Activated naive CD8-positive, alpha-beta T cell treated with anti-CD3 and anti-CD28 coated beads, Interleukin-2, amount 10 ng/mL, durations not matched to agents 7 days and 5 days (primary cell): ENCODE measurements around the gene RAB6B. TPM values are rescaled to one million over a fixed set of nuclear protein-coding genes. Genes with fewer than 3 reads are reported as not detected.
"Not testable (repeated sequence)": the region's sequence is repeated elsewhere in the genome, so short reads cannot be mapped to it uniquely, and the experiment has no call there.

Source experiments
- ATAC-seq: fragments of 150-1000 bp; cut with Tn5 transposase; one replicate; pipeline ENCODE4 v1.10.0; 2021; ENCODE audit warnings: low read depth, moderate library complexity
- POLR2A ChIA-PET: fragments of 350-600 bp; sonication (Branson Sonifier 250); formaldehyde crosslinking; loops from one replicate; lab custom pipeline; 2021; ENCODE audit warnings: antibody characterized with exemption; lab: Charles Lee
- DNase-seq: peaks from one replicate; pipeline ENCODE4 v3.0.0; 2021
- H3K27ac Mint-ChIP-seq: one replicate; pipeline ENCODE4 v1.8.0; 2022; ENCODE audit warnings: mild to moderate bottlenecking, mixed read lengths
- H3K27me3 Mint-ChIP-seq: one replicate; pipeline ENCODE4 v1.8.0; 2022; ENCODE audit warnings: mild to moderate bottlenecking, moderate library complexity, mixed read lengths
- H3K36me3 Mint-ChIP-seq: one replicate; pipeline ENCODE4 v1.8.0; 2021; ENCODE audit warnings: mild to moderate bottlenecking, mixed read lengths
- H3K4me1 Mint-ChIP-seq: one replicate; pipeline ENCODE4 v1.8.0; 2021; ENCODE audit warnings: mixed read lengths
- H3K4me3 Mint-ChIP-seq: one replicate; pipeline ENCODE4 v1.8.0; 2022; ENCODE audit warnings: mild to moderate bottlenecking, moderate library complexity, mixed read lengths
- H3K9me3 Mint-ChIP-seq: one replicate; pipeline ENCODE4 v1.8.0; 2021; ENCODE audit warnings: mixed read lengths
- total RNA-seq, 2 experiments: library from RNA; stranded (reverse); gene quantifications; one replicate each; pipeline ENCODE4 v1.2.3, GENCODE V29; 2021

The RAB6B gene
- total RNA-seq, 2 experiments from 2014 or later = 0.39 to 0.40 TPM

- ATAC-seq = no peak
- peaks cover 14% of the 10 kb centered on the region for H3K9me3 Mint-ChIP-seq
- no peak overlapping the region for H3K27ac Mint-ChIP-seq
- H3K4me3 Mint-ChIP-seq = no peak overlapping the region
- peaks cover 5% of the 10 kb centered on the region for H3K27me3 Mint-ChIP-seq
- POLR2A ChIA-PET = no interaction called here
- H3K4me1 Mint-ChIP-seq = no peaks in the 10 kb centered on the region
- no peaks in the 10 kb centered on the region for H3K36me3 Mint-ChIP-seq
- no peak for DNase-seq
These were observed 107.7 kb downstream of the RAB6B start for GRCh38 chr3:133788024-133788423.

GRCh38 chr3:133783762-133784161 lies 111.9 kb downstream of the RAB6B start:
- DNase-seq (no peak), ATAC-seq (no peak)
- no peaks in the 10 kb centered on the region for H3K9me3 Mint-ChIP-seq
- H3K27ac Mint-ChIP-seq = no peak overlapping the region
- POLR2A ChIA-PET = no interaction called here
- H3K36me3 Mint-ChIP-seq = no peaks in the 10 kb centered on the region
- peaks cover 14% of the 10 kb centered on the region for H3K27me3 Mint-ChIP-seq
- no peaks in the 10 kb centered on the region for H3K4me1 Mint-ChIP-seq
- no peak overlapping the region for H3K4me3 Mint-ChIP-seq

DNA sequence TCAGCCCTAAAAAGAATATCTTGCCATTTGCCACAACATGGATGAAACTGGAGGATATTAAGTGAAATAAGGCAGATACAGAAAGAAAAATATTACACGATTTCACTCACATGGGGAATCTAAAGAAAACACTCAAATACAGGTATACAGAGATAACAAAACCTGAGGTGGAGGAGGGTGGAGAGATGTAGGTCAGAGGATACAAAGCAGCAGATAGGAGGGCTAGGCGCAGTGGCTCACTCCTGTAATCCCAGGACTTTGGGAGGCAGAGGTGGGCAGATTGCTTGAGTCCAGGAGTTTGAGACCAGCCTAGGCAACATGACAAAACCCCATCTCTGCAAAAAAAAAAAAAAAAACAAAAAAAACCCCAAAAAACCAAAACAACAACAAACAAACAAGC lies 113.2 kb downstream of the RAB6B start:
- H3K4me3 Mint-ChIP-seq = no peak overlapping the region
- POLR2A ChIA-PET = no interaction called here
- ATAC-seq (no peak), DNase-seq (no peak)
- H3K27ac Mint-ChIP-seq = no peak overlapping the region
- peaks cover 15% of the 10 kb centered on the region for H3K27me3 Mint-ChIP-seq
- H3K9me3 Mint-ChIP-seq = no peaks in the 10 kb centered on the region
- H3K36me3 Mint-ChIP-seq = no peaks in the 10 kb centered on the region
- no peaks in the 10 kb centered on the region for H3K4me1 Mint-ChIP-seq

- Mint-ChIP-seq H3K36me3 (no peaks in the 10 kb centered on the region), H3K27ac (no peak overlapping the region), H3K9me3 (no peaks in the 10 kb centered on the region), H3K4me1 (no peaks in the 10 kb centered on the region), H3K4me3 (no peak overlapping the region), H3K27me3 (peaks cover 15% of the 10 kb centered on the region)
- DNase-seq (no peak), ATAC-seq (no peak)
- POLR2A ChIA-PET = no interaction called here
These were observed 114.1 kb downstream of the RAB6B start for GRCh38 chr3:133781570-133781969.

- H3K27ac Mint-ChIP-seq, H3K36me3 Mint-ChIP-seq, H3K9me3 Mint-ChIP-seq, H3K4me1 Mint-ChIP-seq, H3K4me3 Mint-ChIP-seq, POLR2A ChIA-PET, ATAC-seq, DNase-seq: not testable (repeated sequence)
- peaks cover 15% of the 10 kb centered on the region for H3K27me3 Mint-ChIP-seq
These were observed 114.9 kb downstream of the RAB6B start for GRCh38 chr3:133780756-133781155.

- H3K27ac Mint-ChIP-seq = no peak overlapping the region
- DNase-seq = no peak
- POLR2A ChIA-PET = no interaction called here
- H3K27me3 Mint-ChIP-seq = peaks cover 15% of the 10 kb centered on the region
- H3K9me3 Mint-ChIP-seq = no peaks in the 10 kb centered on the region
- H3K4me3 Mint-ChIP-seq = no peak overlapping the region
- no peaks in the 10 kb centered on the region for H3K36me3 Mint-ChIP-seq
- H3K4me1 Mint-ChIP-seq = no peaks in the 10 kb centered on the region
- no peak for ATAC-seq
These were observed 116.0 kb downstream of the RAB6B start for GRCh38 chr3:133779626-133780203.

DNA sequence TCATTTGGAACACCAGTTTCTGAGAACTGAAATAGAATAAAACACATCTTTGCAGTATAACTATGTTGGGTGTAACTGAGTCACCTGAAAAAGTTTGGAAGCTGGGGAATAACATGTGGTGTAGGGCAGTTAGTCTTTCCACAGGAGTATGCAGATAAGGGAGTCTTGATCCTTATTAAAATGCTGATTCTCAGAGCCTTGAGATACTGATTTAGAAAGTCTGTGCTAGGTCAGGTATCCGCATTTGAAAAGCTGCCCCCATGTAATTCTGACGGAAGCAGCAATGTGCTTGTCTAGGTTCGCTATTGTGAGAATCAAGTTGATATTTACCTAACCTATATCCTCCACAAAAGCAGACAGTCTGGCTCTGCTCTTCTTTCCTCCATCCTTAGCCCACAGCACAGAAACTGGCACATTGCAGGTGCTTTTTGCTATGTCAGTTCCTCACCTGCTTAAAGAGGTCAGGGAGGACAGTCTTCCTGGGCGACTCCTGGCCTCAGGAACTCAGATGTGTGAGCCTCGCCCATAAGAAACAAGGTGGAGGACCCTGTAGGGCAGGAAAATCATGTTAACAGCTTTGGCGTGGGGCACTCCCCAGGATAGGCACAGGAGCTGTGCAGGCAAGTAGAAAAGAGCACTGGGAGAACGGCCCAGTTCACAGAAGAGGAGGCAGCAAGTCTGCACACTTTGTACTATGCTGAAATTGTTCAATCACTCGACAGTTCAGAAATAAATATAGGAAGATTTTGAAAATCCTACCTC lies 117.7 kb downstream of the RAB6B start:
- no peaks in the 10 kb centered on the region for H3K9me3 Mint-ChIP-seq
- no peak overlapping the region for H3K4me3 Mint-ChIP-seq
- no peak for ATAC-seq
- peaks cover 15% of the 10 kb centered on the region for H3K27me3 Mint-ChIP-seq
- H3K27ac Mint-ChIP-seq = no peak overlapping the region
- H3K4me1 Mint-ChIP-seq = no peaks in the 10 kb centered on the region
- no peaks in the 10 kb centered on the region for H3K36me3 Mint-ChIP-seq
- DNase-seq = no peak
- POLR2A ChIA-PET = no interaction called here

GRCh38 chr3:133776794-133777438 lies 118.8 kb downstream of the RAB6B start:
- peaks cover 7% of the 10 kb centered on the region for H3K27me3 Mint-ChIP-seq

GRCh38 chr3:133775835-133776234 lies 119.8 kb downstream of the RAB6B start:
- H3K4me3 Mint-ChIP-seq = no peak overlapping the region
- no peak for DNase-seq
- no peak overlapping the region for H3K27ac Mint-ChIP-seq
- H3K27me3 Mint-ChIP-seq = peaks cover 3% of the 10 kb centered on the region
- POLR2A ChIA-PET = no interaction called here
- no peak for ATAC-seq
- H3K36me3 Mint-ChIP-seq = no peaks in the 10 kb centered on the region
- H3K4me1 Mint-ChIP-seq = no peaks in the 10 kb centered on the region
- no peaks in the 10 kb centered on the region for H3K9me3 Mint-ChIP-seq

More at GRCh38 chr3:133776794-133777438, 118.8 kb downstream of the RAB6B start:
- Mint-ChIP-seq H3K9me3 (no peaks in the 10 kb centered on the region), H3K36me3 (no peaks in the 10 kb centered on the region), H3K4me1 (no peaks in the 10 kb centered on the region), H3K4me3 (no peak overlapping the region), H3K27ac (no peak overlapping the region)
- no peak for ATAC-seq
- DNase-seq = no peak
- POLR2A ChIA-PET = no interaction called here

- Mint-ChIP-seq H3K4me1 (no peaks in the 10 kb centered on the region), H3K27ac (no peak overlapping the region), H3K4me3 (no peak overlapping the region), H3K9me3 (no peaks in the 10 kb centered on the region), H3K36me3 (no peaks in the 10 kb centered on the region), H3K27me3 (peaks cover 4% of the 10 kb centered on the region)
- DNase-seq = no peak
- no peak for ATAC-seq
- POLR2A ChIA-PET = no interaction called here
These were observed 120.4 kb downstream of the RAB6B start for GRCh38 chr3:133775309-133775708.

Other genes with a start within 250 kb of the RAB6B start
- gene TOPBP1, start 233.9 kb downstream of the RAB6B start, total RNA-seq = 10 to 100 TPM; 82.0 to 84.0 TPM
- gene TF, start 149.5 kb downstream of the RAB6B start, total RNA-seq = under 1 TPM; 0.60 to 0.97 TPM
- gene SRPRB, start 90.1 kb downstream of the RAB6B start, total RNA-seq = 10 to 100 TPM; 39.3 to 39.7 TPM
- gene SLCO2A1, start 134.0 kb upstream of the RAB6B start, total RNA-seq = not detected